Activated CD8-positive, alpha-beta memory T cell treated with anti-CD3 and anti-CD28 coated beads for 4 hours (primary cell): ENCODE results near the gene SFXN2.
"Not testable (repeated sequence)": the region's sequence is repeated elsewhere in the genome, so short reads cannot be mapped to it uniquely, and the experiment has no call there.

Experiments used
- DNase-seq, 2 donors: peaks; one replicate each; pipeline ENCODE4 v3.0.0-alpha.2; 2020; ENCODE audit warnings: low read depth in 2 of 2

SFXN2 gene, protein sequence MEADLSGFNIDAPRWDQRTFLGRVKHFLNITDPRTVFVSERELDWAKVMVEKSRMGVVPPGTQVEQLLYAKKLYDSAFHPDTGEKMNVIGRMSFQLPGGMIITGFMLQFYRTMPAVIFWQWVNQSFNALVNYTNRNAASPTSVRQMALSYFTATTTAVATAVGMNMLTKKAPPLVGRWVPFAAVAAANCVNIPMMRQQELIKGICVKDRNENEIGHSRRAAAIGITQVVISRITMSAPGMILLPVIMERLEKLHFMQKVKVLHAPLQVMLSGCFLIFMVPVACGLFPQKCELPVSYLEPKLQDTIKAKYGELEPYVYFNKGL

DNA sequence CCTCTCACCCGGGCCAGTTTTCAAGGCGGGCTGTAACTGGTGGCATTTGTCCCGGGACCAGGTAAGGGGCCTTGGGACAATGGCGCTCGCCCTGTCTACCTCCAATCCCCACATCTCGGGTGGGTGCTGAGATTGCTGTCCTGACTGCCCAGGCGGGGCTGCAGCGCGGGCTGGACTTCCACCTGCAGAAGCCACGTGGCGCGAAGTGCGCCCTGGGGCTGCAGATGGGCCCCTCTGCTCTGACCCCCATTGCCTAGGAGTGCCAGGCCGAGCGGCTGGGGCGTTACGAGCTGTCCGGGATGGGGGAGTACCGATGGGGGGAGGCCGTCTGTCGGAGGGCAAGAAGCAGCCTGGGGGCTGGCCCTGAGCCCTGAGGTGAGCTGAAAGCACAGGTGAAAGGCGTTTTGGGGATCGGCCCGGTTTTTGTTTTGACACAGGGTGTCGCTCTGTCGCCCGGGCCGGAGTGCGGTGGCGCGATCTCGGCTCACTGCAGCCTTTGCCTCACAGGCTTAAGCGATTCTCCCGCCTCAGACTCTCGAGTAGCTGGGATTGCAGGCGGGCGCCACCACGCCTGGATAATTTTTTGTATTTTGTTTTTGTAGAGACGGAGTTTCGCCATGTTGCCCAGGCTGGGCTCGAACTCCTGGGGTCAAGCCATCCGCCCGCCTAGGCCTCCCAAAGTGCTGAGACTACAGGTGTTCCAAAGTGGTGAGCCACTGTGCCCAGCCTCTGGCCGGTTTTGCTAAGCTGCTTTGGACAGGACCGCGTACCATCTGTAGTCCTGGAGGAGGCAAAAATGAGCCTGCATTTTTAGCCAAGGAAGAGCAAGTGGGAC lies at the start of gene SFXN2:
TSS of gene SFXN2 (plus strand) at position 16 of the 835 bp plus-strand sequence. CDS start 12,001 bp downstream, outside the sequence.
- DNase-seq: peak in 1 of 2 donors; percentile 14

DNA sequence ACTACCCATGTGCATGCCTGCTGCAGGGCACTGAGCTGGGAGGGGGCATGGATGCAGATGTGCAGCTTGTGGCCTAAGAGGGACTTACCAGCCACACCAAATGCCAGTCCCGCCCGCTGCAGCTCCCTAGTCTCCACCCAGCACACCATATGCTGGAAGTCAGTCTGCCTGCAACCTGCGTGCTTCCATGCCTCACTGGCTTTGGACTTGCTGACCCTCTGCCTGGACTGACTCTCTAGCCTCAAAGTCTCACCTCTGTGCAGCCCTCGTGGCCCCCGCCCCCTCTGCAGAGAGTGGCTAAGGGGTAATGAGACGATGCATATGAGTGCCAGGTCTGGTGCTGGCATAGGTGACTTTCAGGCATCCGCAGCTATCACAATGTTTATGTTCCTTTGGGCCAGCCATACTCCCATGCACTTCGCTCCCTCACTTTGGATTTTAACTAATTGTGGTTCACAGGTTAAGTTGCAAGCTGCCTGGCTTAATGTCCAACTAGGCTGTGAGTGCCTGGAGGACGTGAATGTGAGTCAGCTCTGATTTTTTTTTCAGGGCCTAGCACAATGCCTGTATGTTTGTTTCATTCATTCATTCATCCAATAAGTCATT lies 48.4 kb upstream of the SFXN2 start:
- DNase-seq: no peak

DNA sequence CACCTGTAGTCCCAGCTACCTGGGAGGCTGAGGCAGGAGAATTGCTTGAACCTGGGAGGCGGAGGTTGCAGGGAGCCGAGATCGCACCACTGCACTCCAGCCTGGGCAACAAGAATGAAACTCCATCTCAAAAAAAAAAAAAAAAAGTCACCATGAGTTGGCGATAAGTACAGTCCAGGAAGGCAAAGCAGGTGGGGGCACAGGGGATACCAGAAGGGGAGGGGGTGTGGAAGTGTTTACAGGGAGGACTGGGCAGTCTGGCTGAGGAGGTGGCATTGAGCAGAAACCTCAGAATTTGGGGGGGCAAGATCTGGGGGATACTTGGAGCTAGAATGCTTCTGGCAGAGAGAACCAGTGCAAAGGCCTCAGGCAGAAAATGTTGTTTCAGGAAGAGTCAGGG lies 47.0 kb upstream of the SFXN2 start:
- DNase-seq: not testable (repeated sequence)

DNA sequence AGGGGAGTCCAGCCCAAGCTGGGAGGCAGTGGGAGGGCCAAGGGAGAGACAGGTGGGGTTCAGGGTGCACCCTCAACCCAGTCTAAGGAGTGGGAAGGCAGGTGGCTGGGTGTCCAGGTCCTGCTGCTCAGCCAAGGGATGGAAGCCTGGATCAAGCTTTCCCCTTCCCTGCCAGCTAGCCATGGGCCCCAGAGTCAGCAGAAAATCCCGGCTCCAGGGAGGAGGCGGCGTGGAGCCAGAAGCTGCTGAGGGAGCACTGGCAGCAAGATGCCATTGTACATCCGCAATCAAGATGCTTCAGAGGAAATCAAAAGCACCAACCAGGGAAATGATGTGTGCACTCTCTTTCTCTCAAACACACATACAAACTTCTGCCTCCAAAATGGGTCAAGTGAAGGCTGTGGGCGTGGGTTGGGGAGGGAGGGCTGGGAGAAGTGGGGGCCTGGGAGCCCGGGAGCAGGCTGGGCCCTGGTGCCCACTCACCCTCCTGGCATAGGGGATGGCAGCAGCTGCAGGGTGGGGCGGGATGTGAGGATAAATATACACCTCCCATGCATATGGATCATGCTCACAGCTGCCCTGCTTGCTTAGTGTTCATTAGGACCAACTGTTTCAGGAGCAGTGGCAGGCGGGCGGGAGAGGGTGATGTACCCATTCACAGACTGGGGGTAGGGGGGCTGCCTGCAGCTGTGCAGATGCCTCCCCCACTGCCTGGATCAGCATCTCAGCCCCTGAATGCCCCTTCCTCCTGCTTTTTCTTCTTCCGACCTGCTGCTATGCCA lies 45.9 kb upstream of the SFXN2 start:
- DNase-seq: no peak

DNA sequence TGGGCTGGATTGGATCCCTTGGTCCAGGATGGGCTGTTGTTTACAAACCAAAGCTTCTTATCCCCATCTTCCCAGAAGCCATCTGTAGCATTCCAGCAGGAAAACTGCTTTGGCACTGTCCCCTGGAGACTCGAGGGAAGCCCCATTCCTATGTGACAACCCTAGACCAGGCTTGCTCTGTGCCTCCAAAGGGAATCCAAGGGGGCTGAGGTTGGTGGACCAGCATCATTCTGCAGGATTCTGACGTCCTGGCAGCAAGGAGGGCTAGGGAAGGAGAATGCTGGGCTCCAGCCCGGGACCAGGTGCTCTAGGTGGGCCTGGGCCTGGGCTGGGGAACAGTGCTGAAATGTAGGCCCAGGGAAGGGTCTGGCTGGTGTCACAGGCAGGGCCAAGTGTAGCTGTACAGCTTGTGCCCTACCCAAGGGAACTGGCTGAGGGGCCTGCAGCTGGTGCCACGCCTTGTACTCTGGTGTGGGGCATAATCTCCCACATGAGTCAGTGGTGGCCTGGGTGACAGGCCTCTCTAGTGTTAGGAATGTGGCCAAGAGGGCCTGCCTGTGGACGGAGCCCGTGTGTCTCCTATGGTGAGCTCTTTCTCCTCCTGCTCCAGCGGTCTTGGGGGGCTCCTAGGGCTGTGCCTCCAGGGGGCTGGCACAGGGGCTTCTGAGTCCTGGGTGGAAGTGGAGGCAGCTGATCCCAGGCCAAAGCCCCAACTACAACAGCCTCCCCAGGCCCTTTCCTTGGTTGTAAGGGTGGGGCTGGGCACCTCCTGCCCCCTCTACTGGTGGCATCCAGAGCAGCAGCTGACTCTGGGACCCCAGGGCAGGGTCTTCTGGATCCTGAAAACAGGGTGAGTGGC lies 45.0 kb upstream of the SFXN2 start:
- DNase-seq: no peak

DNA sequence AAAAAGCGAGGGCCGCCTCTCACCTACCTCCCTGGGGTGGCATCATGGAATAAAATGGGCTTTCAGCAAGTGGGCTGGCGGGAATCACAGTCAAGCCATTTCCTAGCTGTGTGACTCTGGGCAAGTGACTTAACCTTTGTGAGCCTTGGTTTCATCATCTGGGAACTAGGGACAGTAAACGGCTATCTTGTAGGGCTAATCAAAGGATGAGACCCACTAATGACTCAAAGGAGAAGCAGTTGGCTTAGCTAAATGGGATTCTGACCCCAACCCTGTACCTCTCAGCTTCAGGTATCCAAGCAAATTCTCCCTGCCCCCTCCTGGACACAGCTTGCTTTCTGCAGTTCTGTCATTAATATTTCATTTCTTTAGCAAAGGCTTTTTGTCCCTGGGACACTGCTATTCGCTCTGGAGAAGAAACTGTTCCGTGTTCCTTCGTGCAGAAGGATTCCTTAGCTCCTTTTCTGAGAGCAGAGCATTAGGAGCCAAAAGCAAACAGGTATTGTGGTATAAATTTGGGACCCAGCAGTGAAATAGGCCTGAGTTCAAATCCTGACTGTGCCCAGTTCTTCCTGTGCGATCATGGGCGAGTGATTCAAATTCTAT lies 44.3 kb upstream of the SFXN2 start:
- DNase-seq: no peak

DNA sequence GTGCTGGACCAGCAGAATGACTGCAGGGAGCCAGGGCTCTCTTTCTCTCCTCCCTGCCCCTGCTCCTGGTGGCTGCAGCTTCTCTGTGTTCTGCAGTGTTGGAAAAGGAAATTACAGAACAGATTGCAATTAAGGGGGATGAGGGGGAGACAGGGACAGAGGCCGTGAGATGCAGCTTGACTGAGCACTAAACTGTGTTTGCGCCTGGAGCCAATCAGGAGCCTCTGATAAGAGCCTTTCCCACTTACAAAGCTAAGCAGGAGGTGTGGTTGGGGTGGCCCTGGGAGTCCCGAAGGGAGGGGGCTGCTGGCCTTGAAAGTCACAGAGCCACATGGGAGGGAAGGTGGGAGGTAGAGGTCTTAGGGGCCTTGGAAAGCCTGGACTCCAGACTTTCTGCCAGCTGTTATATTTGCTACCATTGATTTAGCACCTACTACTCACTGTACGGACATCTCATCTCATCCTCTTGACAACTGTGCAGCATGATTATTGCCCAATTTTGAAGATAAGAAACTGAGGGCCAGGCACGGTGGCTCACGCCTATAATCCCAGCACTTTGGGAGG lies 43.5 kb upstream of the SFXN2 start:
- DNase-seq: no peak

DNA sequence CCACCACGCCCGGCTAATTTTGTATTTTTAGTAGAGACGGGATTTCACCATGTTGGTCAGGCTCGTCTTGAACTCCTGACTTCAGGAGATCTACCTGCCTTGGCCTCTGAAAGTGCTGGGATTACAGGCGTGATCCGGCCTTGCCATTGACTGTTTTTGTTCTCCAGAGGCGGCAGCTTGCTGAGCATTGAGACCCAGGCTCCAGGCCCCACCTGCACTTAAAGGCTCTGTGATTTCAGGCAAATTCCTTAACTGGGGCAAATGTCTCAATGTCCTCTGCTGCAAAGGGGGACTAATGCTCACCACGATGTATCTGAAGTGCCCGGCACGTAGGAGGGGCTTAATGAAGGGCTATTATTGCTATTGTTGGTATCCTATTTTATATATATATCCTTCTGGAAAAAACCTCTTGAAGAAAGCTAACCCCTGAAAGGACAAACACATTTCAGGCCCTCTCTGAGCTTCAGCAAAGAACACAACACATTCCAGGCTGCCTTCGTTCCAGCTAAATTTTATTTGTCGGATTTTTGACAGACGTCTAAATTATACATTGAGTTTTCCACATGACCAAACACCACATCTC lies 41.1 kb upstream of the SFXN2 start:
- DNase-seq: no peak

DNA sequence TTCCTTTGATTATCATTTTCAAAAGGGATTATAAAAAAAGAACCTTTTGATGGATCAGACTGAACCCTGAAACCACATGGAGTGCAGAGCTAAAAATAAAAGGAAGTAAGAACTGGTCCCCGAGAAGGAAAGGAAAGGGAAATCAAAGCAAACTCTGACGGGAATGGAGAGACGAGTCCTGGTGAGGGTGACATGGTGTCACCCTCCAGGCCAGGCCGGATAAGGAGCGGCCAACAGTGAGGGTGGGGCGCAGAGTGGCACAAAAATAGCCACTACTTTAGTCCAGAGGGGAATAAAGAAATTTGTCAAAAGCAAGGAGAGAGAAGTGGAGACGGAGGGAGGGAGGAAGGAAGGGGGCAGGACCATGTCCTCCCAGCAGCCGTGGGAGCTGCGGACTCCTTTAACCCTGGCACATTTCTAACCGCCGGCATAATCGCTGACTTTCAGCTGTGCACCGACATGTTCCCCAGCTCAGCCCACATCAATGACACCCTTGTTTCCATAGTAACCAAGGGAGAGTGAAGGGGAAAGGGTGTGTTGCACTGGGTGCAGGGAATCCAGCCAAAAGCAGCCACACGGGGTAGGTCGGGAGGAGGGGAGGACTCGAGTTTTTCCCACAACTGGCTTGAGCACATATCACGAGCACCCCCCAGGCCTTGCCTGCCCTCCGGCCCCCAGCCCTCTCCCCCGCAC lies 40.5 kb upstream of the SFXN2 start:
- peak; percentile 19 to 40 for DNase-seq

DNA sequence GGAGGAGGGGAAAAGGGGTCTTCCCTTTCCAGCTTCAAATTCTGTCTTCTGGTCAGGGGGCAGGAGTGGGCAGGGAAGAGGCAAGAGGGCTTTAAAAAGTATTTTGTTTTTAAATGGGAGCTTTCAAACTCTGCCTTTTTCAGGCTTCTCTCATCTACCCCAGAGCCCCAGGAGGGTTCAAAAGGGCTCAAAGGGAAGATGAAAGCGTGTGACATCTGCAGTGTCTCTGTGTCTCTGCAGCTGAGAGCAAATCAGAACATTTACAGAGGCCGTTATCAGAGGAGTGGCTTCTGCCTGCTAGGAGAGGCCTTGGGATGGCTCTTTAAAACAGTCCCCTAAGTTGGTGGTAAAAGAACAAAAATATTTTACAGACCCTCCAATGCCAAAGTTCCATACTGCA lies 39.9 kb upstream of the SFXN2 start:
- DNase-seq: no peak

DNA sequence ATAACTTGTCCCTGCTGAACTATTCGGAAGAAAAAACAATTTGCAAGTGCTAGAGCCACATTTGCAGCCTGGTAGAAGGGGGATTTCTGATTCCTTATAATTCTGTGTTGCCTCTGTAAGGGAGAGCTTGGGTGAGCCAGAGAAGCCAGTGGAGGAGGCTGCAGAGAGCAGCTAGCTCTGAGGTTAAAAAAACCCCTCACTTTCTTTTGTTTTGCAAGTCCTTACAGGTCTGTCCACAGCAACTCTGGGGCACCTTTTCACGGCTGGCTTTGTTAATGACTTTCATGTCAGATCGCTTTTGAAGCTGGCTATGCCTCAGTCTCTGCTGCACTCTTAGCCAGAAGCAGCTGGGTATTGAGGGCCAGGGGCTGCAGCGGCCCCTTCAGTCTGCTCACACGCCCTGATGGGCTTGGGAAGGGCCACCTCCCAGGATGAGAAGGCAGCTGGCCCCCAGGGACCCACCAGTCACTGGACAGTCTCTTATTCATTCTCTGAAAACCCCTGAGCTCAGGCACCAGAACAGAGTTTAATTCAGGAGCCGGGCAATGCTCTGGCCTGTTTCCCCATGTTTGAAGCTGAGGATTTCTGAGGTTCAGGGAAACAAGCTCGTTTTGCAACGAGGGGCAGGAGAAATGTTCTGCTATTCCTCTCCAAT lies 39.3 kb upstream of the SFXN2 start:
- DNase-seq: no peak

DNA sequence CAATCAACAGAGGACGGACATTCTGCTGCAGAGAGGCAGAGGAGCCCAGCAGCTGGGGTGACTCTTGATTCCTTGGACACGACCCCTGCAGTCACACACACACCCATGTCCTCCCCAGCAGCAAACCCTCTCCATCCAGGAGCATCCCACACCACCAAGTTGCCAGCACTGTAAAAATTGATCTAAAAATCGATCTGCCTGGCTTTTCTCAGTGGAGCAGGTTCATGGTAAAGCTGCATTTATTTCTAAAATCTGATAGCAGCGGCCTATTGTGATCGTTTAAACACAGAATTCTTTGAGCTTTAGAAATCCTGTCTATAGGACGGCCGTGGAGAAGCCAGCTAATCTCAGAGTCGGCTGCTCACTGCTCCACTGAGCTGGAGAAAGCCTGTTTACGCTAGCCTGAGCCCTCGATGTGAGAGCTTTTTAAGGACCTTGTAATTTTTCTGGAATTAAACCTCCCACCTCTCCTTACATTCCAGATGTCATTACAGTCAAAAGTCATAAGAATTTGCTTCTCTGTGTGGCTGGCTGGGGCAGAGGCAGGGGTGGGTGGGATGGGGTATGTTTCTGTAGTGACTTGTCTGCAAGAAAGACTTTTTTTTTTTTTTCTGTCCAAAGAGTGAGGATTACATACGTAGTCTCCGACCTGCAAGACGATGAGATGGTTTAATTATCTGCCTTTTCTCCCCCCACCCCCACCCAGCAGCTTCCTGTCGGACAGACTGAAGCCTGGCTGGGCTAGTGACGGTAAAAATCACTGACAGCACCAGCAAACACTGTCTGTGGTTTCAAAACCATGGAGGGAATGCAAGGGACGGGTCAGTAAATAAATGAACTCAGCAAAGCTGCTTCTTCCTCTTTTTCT lies 38.5 kb upstream of the SFXN2 start:
- no peak for DNase-seq

DNA sequence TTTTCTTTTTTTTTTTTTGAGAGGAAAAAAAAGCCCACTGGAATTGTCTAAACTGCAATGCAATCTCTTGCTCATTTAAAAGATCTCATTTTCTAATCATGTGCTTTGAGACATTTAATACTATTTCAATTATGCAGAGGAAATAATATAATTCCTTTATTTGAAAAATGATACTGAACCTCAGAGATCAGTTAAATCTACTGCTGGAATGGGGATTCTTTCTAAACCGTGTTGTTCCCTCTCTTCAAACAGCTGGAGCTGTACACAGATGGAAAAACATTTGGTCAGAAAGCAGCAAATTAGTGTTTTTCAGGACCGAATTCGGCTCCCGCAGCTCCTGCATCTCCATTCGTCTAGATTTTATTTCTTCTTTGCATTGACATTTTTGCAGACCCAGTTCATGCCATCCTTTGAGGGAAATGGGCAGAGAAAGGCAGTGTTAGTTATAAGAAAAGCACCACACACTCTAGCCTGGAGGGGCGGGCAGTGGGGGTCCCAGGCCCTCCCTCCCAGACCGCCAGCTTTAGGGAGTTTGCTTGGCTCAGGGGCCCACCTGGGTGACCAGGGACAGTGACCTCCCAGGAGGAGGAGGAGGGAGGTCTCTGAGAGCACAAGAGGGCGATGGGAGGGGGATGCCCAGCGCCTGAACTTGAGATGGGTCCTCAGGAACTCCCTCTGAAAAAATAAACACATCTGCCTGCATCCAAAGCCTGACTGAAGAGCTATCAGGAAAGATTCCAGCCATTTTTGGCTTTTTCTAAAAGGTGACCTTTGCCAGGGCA lies 37.7 kb upstream of the SFXN2 start:
- no peak for DNase-seq

DNA sequence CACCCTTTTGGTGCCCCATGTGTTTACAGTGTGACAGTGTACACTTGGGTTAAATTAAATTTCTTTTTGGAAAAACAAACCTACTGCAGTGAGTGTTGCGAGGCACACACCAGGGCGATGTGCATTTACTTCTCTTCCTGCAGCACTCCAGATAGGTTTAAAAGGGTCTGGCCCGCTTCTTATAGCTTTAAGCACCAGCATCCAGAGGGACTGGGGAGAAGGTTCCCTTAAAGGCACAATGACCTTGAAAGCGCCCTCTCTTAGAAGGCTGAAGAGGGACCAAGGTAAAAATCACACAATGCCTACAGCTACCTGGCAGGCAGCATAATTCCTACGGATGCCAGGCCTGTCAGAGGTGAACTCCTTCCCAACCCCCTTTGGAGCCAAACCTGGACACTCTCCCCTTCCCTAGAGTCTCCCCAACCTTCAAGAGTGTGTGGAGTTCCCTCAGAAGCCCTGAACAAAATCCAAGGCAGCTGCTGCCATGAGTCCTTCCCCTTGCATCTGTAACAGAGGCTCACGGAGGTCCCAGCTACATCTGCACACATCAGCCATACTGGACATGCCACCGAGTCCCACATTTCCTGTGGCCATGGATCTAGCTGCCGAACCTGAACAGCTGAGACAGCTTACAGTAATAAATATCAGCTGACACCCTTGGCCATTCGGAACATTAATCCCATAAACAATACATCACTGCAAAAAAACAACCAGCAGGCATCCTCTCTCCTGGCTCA lies 36.9 kb upstream of the SFXN2 start:
- DNase-seq: no peak

DNA sequence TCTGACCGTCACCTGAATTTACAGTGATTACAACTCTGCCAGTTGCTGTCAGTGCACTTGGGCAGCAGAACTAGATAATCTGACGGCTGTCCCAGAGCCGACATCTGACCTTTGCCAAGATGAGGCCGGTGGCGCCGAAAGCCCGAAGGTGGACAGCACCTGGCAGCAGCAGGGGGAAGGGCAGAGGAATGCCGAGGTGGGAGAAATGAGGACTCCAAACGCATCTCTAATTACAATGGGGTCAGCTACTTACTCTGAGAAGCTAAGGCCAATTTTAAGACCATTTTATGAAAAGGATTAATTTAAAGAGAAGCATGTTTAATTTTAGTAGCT lies 36.4 kb upstream of the SFXN2 start:
- DNase-seq: no peak

DNA sequence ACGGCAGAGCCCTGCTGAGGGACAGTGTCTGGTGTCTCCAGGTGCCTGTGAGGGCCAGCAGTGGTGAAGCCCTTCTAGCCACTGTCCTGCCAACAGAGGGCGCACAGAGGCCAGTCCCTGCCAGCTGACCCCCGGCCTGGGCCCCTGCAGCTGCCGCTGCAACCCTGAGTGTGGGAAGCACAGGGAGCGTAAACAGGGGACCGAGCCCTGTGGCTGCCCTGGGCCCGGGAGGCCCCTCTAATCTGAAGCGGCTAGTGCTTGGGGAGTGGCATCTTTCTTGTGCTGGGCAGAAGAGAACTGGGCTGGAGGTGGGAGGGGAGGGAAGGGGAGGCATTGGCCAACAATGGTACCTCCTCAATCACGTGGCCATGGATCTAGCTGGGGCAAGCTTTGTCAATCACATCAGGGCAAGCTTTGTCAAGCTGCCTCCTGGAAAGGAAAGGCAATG lies 35.6 kb upstream of the SFXN2 start:
- no peak for DNase-seq
